OCI-LY7 (cell line): Measurements from ENCODE around the gene SPPL2B. TPM values are rescaled to one million over a fixed set of nuclear protein-coding genes. Genes with fewer than 3 reads are reported as not detected.

Source experiments
- BruUV-seq: library from RNA; stranded (reverse); fragments of 400-500 nt; replicated peaks from 2 replicates; lab custom pipeline; 2021; lab: Mats Ljungman, UMichigan
- CTCF ChIA-PET: fragments of 300-600 bp; sonication (Branson Sonifier 250); formaldehyde crosslinking; loops from one replicate; lab custom pipeline; 2022; ENCODE audit warnings: antibody characterized with exemption; ENCODE audit not compliant: unreplicated experiment; lab: Charles Lee
- POLR2A ChIA-PET: fragments of 300-600 bp; sonication (Branson Sonifier 250); formaldehyde crosslinking; loops from one replicate; lab custom pipeline; 2022; ENCODE audit warnings: antibody characterized with exemption; lab: Charles Lee
- DNase-seq: peaks from one replicate; pipeline ENCODE4 v3.0.0-alpha.2; 2015; ENCODE audit warnings: low spot score
- H2AFZ ChIP-seq: fragments of 200-600 bp; sonication (generic), shearing (Covaris generic); 2 replicates; pipeline ENCODE4 v1.6.1; 2014; ENCODE audit warnings: mild to moderate bottlenecking, antibody characterized with exemption, low read length, moderate library complexity
- H3K27ac ChIP-seq: fragments of 200-600 bp; sonication (generic); 2 replicates; pipeline ENCODE4 v1.5.1; 2014; ENCODE audit warnings: mixed run types, low read depth, mild to moderate bottlenecking, moderate library complexity, low read length, inconsistent platforms; ENCODE audit not compliant: poor library complexity, severe bottlenecking
- H3K36me3 ChIP-seq: fragments of 200-600 bp; sonication (generic); 2 replicates; pipeline ENCODE4 v1.6.1; 2014; ENCODE audit warnings: mild to moderate bottlenecking, antibody characterized with exemption, low read length, moderate library complexity, mixed read lengths; ENCODE audit not compliant: insufficient read depth
- H3K4me1 ChIP-seq: fragments of 200-600 bp; sonication (generic); 2 replicates; pipeline ENCODE4 v1.5.1; 2014; ENCODE audit warnings: mild to moderate bottlenecking, low read length; ENCODE audit not compliant: insufficient read depth, poor library complexity, severe bottlenecking
- H3K4me2 ChIP-seq: fragments of 200-600 bp; sonication (generic); 2 replicates; pipeline ENCODE4 v1.6.1; 2014; ENCODE audit warnings: mild to moderate bottlenecking, low read length
- H3K4me3 ChIP-seq: fragments of 200-600 bp; sonication (generic); 2 replicates; pipeline ENCODE4 v1.5.1; 2014; ENCODE audit warnings: mild to moderate bottlenecking, low read depth, low read length; ENCODE audit not compliant: poor library complexity, severe bottlenecking
- H3K79me2 ChIP-seq: fragments of 200-600 bp; sonication (generic); 2 replicates; pipeline ENCODE4 v1.6.1; 2016; ENCODE audit warnings: low read depth, mild to moderate bottlenecking, low read length, moderate library complexity, mixed read lengths; ENCODE audit not compliant: insufficient read depth
- H3K9me2 ChIP-seq: fragments of 200-600 bp; sonication (generic); 2 replicates; pipeline ENCODE4 v1.6.1; 2016; ENCODE audit warnings: mild to moderate bottlenecking, low read length, mixed read lengths; ENCODE audit not compliant: insufficient read depth
- H3K9me3 ChIP-seq: fragments of 200-600 bp; sonication (generic); 2 replicates; pipeline ENCODE4 v1.6.1; 2014; ENCODE audit warnings: mild to moderate bottlenecking, mixed run types, low read length, mixed read lengths
- H4K20me1 ChIP-seq: fragments of 200-600 bp; sonication (generic); 2 replicates; pipeline ENCODE4 v1.6.1; 2014; ENCODE audit warnings: mild to moderate bottlenecking, antibody characterized with exemption, low read length, moderate library complexity, mixed read lengths; ENCODE audit not compliant: insufficient read depth
- EZH2phosphoT487 ChIP-seq: fragments of 200-600 bp; sonication (generic); IDR thresholded peaks from 2 replicates; pipeline ENCODE4 v1.6.1; 2018; ENCODE audit warnings: low read depth, borderline replicate concordance, mild to moderate bottlenecking, mixed run types, antibody characterized with exemption, low read length, moderate library complexity, mixed read lengths
- intact Hi-C: fragments of 100-400 bp; cut with micrococcal nuclease; formaldehyde crosslinking; loops from one replicate; pipeline ENCODE4 v1.10.0; 2022; ENCODE audit not compliant: unreplicated experiment
- total RNA-seq, 2 experiments: library from RNA; depleted of rRNA in 1 of 2; stranded (reverse); fragments of >200 nt in 1 of 2; shearing (Covaris generic) in 1 of 2; gene quantifications; 2 replicates each; pipeline ENCODE4 v1.2.3, GENCODE V29; 2014 to 2022
- TF ChIP-seq, protein P1 (sequence below): fragments of 200-600 bp; sonication (generic); conservative IDR thresholded peaks from 2 replicates; pipeline ENCODE4 v1.5.1; 2014; ENCODE audit warnings: mild to moderate bottlenecking, antibody characterized with exemption, low read length, moderate library complexity, mixed read lengths

The SPPL2B gene
- total RNA-seq, 2 experiments from 2014 or later, result 106 to 191 TPM

DNA sequence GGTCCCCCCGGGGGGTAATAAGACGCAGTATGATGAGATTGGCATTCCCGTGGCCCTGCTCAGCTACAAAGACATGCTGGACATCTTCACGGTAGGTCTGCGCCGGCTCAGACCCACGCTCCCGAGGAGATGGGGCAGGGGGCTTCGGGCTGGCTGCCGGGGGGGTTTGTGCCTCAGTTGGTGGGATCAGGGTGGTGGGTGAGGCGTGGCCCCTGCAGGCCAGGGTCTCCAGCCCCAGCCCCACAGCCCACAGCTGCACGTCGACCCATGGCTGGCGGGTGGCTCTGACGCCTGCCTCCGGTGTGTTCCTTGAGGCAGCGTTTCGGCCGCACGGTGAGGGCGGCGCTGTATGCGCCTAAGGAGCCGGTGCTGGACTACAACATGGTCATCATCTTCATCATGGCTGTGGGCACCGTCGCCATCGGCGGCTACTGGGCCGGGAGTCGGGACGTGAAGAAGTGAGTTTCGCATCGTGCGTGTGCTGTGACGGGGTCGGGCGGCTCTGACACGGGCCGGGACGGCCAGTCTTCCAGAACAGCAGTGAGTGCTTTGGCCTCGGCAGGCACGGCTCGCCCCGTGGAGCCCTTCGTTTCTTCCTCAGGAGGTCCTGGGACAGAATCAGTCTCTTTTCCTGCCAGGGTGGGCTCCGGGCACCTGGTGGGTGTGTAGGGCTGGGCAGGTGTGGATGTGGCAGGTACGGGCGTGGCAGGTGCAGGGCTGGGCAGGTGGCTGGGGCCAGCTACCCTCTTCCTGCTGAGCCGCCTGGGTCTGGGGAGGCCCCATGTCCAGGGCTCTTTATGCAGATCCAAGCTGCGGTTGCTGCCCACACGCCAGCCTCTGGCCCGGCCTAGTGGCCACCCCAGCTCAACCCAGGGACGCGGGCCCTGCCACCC lies 10.5 kb downstream of the SPPL2B start:
- no peak overlapping the region for H2AFZ ChIP-seq
- no peak overlapping the region for H3K4me2 ChIP-seq
- POLR2A ChIA-PET, result no interaction called here
- CTCF ChIA-PET, result no interaction called here
- intact Hi-C loops, result no loop called here
- H4K20me1 ChIP-seq, result no peaks in the 10 kb centered on the region
- no peak overlapping the region for H3K27ac ChIP-seq
- DNase-seq, result no peak
- TF ChIP-seq, protein P1, sequence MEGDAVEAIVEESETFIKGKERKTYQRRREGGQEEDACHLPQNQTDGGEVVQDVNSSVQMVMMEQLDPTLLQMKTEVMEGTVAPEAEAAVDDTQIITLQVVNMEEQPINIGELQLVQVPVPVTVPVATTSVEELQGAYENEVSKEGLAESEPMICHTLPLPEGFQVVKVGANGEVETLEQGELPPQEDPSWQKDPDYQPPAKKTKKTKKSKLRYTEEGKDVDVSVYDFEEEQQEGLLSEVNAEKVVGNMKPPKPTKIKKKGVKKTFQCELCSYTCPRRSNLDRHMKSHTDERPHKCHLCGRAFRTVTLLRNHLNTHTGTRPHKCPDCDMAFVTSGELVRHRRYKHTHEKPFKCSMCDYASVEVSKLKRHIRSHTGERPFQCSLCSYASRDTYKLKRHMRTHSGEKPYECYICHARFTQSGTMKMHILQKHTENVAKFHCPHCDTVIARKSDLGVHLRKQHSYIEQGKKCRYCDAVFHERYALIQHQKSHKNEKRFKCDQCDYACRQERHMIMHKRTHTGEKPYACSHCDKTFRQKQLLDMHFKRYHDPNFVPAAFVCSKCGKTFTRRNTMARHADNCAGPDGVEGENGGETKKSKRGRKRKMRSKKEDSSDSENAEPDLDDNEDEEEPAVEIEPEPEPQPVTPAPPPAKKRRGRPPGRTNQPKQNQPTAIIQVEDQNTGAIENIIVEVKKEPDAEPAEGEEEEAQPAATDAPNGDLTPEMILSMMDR, result no peak
- no peak for TF ChIP-seq EZH2phosphoT487
- no peaks in the 10 kb centered on the region for H3K9me2 ChIP-seq
- no peak overlapping the region for H3K4me3 ChIP-seq
- peaks cover 2% of the 10 kb centered on the region for H3K4me1 ChIP-seq
- no peaks in the 10 kb centered on the region for H3K9me3 ChIP-seq
- H3K36me3 ChIP-seq, result peaks cover 38% of the 10 kb centered on the region
- BruUV-seq, result no TSS peak
- H3K79me2 ChIP-seq, result peaks cover 14% of the 10 kb centered on the region

DNA sequence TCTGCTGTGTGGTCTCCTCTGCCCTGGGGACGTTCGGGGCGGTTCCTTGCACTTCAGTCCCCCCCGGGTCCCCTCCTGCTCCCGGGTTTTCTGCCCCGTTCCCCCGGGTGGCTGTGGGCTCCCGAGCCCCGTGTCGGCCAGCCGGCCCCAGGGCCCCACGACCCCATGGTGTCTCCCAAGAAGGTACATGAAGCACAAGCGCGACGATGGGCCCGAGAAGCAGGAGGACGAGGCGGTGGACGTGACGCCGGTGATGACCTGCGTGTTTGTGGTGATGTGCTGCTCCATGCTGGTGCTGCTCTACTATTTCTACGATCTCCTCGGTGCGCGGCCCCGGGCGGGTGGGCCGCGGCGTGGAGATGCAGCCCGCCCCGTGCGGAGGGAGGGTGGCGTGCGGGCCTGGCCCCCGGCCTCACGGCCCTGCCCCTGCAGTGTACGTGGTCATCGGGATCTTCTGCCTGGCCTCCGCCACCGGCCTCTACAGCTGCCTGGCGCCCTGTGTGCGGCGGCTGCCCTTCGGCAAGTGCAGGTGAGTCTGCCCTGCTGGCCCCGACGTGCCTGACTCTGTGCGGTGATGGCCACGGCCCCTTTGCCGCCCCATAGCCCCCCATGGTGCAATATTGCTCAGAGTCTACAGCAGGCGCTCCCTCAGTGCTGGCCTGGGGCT lies 11.3 kb downstream of the SPPL2B start:
- POLR2A ChIA-PET, result no interaction called here
- no TSS peak for BruUV-seq

More for the DNA sequence above, 11.3 kb downstream of the SPPL2B start:
- H2AFZ ChIP-seq, result no peak overlapping the region
- peaks cover 34% of the 10 kb centered on the region for H3K36me3 ChIP-seq
- TF ChIP-seq, protein P1, result no peak
- TF ChIP-seq EZH2phosphoT487, result no peak
- H4K20me1 ChIP-seq, result no peaks in the 10 kb centered on the region
- no peak overlapping the region for H3K4me3 ChIP-seq
- no peaks in the 10 kb centered on the region for H3K9me2 ChIP-seq
- intact Hi-C loops, result no loop called here
- H3K9me3 ChIP-seq, result no peaks in the 10 kb centered on the region
- CTCF ChIA-PET, result no interaction called here
- no peak for DNase-seq
- no peaks in the 10 kb centered on the region for H3K4me1 ChIP-seq
- H3K27ac ChIP-seq, result no peak overlapping the region
- H3K79me2 ChIP-seq, result peaks cover 7% of the 10 kb centered on the region; the same call in 1 of the 2 replicates
- H3K4me2 ChIP-seq, result no peak overlapping the region
